Ovary (tissue), 9 donors: ENCODE measurements around the gene LYPD3. TPM values are rescaled to one million over a fixed set of nuclear protein-coding genes. Genes with fewer than 3 reads are reported as not detected.

Source experiments
- DNase-seq, 5 donors: peaks; one replicate each; pipeline ENCODE4 v3.0.0-alpha.2; 2019 to 2020
- H3K27ac ChIP-seq, 2 donors: fragments of 200-600 bp; one replicate each; pipeline versions ENCODE4 v1.5.1 to v1.8.0; 2019 to 2022
- H3K27me3 ChIP-seq: fragments of 200-600 bp; one replicate; pipeline ENCODE4 v1.8.0; 2022
- H3K36me3 ChIP-seq: fragments of 200-600 bp; sonication (generic); one replicate; pipeline ENCODE4 v1.5.1; 2019
- H3K4me1 ChIP-seq: one replicate; pipeline ENCODE4 v1.8.1; 2013; ENCODE audit warnings: mild to moderate bottlenecking, moderate library complexity; ENCODE audit not compliant: insufficient read depth
- H3K4me3 ChIP-seq: fragments of 200-600 bp; sonication (generic); one replicate; pipeline ENCODE4 v1.5.1; 2017
- H3K9me3 ChIP-seq, 2 donors: fragments of 200-600 bp in 1 of 2; sonication (generic) in 1 of 2; one replicate each; pipeline versions ENCODE4 v1.5.1 to v1.8.1; 2013 to 2019; ENCODE audit warnings: mild to moderate bottlenecking in 1 of 2, moderate library complexity in 1 of 2
- EP300 ChIP-seq: sonication (generic); formaldehyde crosslinking; IDR thresholded peaks from one replicate; pipeline ENCODE4 v1.6.1; 2017; ENCODE audit warnings: antibody characterized with exemption
- POLR2A ChIP-seq: fragments of 450-650 bp; IDR thresholded peaks from one replicate; pipeline ENCODE4 v1.6.1; 2017; ENCODE audit warnings: antibody characterized with exemption, mild to moderate bottlenecking, moderate library complexity
- WGBS, 3 donors: extraction: QIAGEN DNeasy Blood & Tissue Kit in 1 of 3; methylation state at CpG; one replicate each; pipeline versions ENCODE4 v1.1.5 to v1.1.7; 2013 to 2017; 5-methylcytosine and 5-hydroxymethylcytosine counted together
- intact Hi-C, 4 donors: fragments of 100-400 bp; cut with DNase I; formaldehyde crosslinking; loops; one replicate each; pipeline versions ENCODE4 v1.11.0 to v1.15.1; 2022 to 2023
- polyA plus RNA-seq, 2 donors: library from polyadenylated mRNA; stranded (reverse); fragments of 200-250 nt in 1 of 2; fragments of 350-450 nt in 1 of 2; fragmentation: Illumina TruSeq in 1 of 2; extraction: RNeasy Lipid Tissue Mini Kit (QIAGEN cat#74804) in 1 of 2; gene quantifications; one replicate each; pipeline ENCODE4 v1.2.3, GENCODE V29; 2013 to 2014
- total RNA-seq, 7 donors: library from RNA; depleted of rRNA in 2 of 7; stranded (reverse); fragments of >200 nt in 2 of 7; fragmentation: NEBNext Ultra II Directional in 3 of 7; extraction: Animal tissue kit (Norgen Biotek cat#: 25700) in 3 of 7; gene quantifications; one replicate each; pipeline versions ENCODE4 v1.1.0 to v1.2.4, GENCODE V29; 2016 to 2023
- TF ChIP-seq, protein P1 (sequence below), 3 donors: fragments of 450-650 bp in 2 of 3; fragments of 200-600 bp in 1 of 3; IDR thresholded peaks; one replicate each; pipeline versions ENCODE4 v1.5.1 to v1.8.0; 2016 to 2022; ENCODE audit warnings: antibody characterized with exemption in 3 of 3, mild to moderate bottlenecking in 1 of 3
- donor health status: DM: no; HTN: no; CAD: no; lungs with moderate emphysema.
- donor health status: DM: no; HTN: no; CAD: no.
- donor health status: Bipolar disorder and iron deficiency.
- donor health status: DM: yes; HTN: yes; CAD: no.
- donor health status: DM: no; HTN: no; CAD: no.
- donor health status: DM: yes; HTN: yes; CAD: no.

LYPD3 gene
- total and polyA plus RNA-seq, 9 donors = 1.8 to 15.1 (median 4.0) TPM

DNA sequence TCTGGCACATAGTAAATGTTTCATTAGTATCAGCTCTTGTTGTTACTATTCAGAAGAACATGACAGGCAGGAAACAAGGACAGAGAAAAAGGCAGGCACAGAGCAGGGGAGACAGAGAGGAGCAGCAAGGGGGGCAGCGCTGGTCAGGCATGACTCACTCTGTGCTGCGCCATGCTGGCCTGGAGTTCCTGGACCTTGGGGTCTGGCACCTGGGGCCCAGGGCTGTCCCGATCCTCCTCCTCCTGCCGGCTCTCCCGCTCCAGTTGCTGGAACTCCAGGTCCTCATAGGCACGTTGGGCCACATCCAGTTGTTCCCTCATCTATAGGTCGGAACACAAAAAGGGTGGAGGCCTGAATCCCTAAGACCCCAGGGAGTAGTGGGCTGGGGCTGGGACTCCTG, 31.6 kb upstream of the LYPD3 start:
- H3K27me3 ChIP-seq = no peaks in the 10 kb centered on the region
- H3K27ac ChIP-seq = no peak overlapping the region
- no peak for DNase-seq
- H3K4me1 ChIP-seq = no peaks in the 10 kb centered on the region
- WGBS, 3 donors = 92 to 94% (median 92%) methylated on average over 7 of the region's 7 CpGs
- no peak overlapping the region for H3K4me3 ChIP-seq
- no peaks in the 10 kb centered on the region for H3K9me3 ChIP-seq
- TF ChIP-seq EP300 (no peak), POLR2A (no peak)
- TF ChIP-seq, protein P1, sequence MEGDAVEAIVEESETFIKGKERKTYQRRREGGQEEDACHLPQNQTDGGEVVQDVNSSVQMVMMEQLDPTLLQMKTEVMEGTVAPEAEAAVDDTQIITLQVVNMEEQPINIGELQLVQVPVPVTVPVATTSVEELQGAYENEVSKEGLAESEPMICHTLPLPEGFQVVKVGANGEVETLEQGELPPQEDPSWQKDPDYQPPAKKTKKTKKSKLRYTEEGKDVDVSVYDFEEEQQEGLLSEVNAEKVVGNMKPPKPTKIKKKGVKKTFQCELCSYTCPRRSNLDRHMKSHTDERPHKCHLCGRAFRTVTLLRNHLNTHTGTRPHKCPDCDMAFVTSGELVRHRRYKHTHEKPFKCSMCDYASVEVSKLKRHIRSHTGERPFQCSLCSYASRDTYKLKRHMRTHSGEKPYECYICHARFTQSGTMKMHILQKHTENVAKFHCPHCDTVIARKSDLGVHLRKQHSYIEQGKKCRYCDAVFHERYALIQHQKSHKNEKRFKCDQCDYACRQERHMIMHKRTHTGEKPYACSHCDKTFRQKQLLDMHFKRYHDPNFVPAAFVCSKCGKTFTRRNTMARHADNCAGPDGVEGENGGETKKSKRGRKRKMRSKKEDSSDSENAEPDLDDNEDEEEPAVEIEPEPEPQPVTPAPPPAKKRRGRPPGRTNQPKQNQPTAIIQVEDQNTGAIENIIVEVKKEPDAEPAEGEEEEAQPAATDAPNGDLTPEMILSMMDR (IDR thresholded peaks at IDR 0.05) = no peak
- intact Hi-C loops = no loop called here
- H3K36me3 ChIP-seq = no peaks in the 10 kb centered on the region

DNA sequence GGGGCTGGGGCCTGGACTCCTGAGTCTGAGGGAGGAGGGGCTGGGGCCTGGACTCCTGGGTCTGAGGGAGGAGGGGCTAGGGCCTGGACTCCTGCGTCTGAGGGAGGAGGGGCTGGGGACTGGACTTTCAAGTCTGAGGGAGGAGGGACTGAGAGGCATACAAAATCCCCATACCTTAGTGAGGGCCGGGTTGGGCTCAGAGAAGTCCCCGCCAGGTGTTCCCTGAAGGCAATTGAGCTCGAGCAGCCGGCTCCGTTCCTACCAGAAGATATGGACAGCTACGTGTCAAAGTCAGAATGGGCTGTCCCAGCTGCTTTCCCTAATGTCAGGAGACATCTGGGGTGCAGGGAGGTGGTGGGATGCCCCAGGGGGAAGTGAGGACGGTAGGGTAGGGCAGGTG, 29.7 kb upstream of the LYPD3 start:
- 79 to 82% (median 81%) methylated on average over 8 of the region's 8 CpGs for whole genome bisulfite sequencing, 3 donors
- H3K27ac ChIP-seq = no peak overlapping the region
- no peak for DNase-seq
- intact Hi-C loops = no loop called here
- no peak for TF ChIP-seq POLR2A
- TF ChIP-seq, protein P1 (IDR thresholded peaks at IDR 0.05) = no peak
- TF ChIP-seq EP300 = no peak
- no peaks in the 10 kb centered on the region for H3K9me3 ChIP-seq
- no peaks in the 10 kb centered on the region for H3K27me3 ChIP-seq
- H3K4me3 ChIP-seq = no peak overlapping the region
- H3K4me1 ChIP-seq = no peaks in the 10 kb centered on the region
- no peaks in the 10 kb centered on the region for H3K36me3 ChIP-seq

DNA sequence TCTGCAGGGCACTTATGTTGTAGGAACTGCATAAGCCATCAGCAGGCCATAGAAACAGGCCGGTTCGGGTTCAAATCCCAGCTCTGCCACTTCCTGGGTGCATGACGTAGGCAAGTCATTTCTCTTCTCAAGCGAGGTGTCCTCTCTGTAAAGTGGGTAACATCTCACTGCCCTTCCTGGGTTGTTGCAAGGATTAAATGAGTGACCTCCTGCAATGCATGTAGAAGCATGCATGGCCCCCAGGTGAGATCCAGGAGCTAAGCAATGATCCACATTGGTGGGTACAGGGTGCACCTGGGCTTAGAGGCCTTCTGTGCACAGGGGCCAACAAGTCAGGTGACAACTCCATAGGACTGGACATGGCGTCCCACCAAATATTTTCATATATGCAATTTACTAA, 25.4 kb upstream of the LYPD3 start:
- H3K4me1 ChIP-seq = no peaks in the 10 kb centered on the region
- no peaks in the 10 kb centered on the region for H3K9me3 ChIP-seq
- DNase-seq = no peak
- no peak overlapping the region for H3K27ac ChIP-seq
- H3K36me3 ChIP-seq = no peaks in the 10 kb centered on the region
- no peaks in the 10 kb centered on the region for H3K27me3 ChIP-seq
- intact Hi-C loops = no loop called here
- WGBS, 3 donors = 94 to 97% (median 94%) methylated on average over 5 of the region's 5 CpGs
- H3K4me3 ChIP-seq = no peak overlapping the region
- TF ChIP-seq, protein P1 (IDR thresholded peaks at IDR 0.05) = no peak
- TF ChIP-seq EP300 (no peak), POLR2A (no peak)

DNA sequence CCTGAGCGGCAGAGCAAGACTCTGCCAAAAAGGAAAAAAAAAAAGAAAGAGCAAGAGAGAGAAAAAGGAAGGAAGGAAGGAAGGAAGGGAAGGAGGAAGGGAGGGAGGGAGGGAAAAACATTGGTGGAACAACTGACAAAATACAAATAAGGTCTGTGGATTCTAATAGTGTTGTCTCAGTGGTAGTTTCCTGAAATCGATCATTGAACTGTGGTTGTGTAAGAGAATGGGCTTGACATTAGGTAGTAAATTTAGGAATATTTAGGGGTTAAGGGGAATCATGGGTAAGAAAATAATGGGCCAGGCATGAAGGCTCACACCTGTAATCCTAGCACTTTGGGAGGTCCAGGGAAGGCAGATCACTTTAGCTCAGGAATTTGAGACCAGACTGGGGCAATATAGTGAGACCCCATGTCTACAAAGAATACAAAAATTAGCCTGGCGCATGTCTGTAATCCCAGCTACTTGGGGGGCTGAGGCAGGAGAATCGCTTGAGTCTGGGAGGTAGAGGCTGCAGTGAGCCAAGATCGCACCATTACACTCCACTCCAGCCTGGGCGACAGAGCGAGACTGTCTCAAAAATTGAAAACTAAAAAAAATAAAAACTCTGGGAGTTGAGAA, 24.7 kb upstream of the LYPD3 start:
- Histone ChIP-seq H3K27ac (no peak overlapping the region), H3K9me3 (no peaks in the 10 kb centered on the region), H3K4me3 (no peak overlapping the region), H3K27me3 (no peaks in the 10 kb centered on the region), H3K36me3 (no peaks in the 10 kb centered on the region), H3K4me1 (no peaks in the 10 kb centered on the region)
- WGBS, 3 donors = 89 to 91% (median 91%) methylated on average over 7 of the region's 7 CpGs
- intact Hi-C loops = no loop called here
- TF ChIP-seq POLR2A (no peak), EP300 (no peak)
- TF ChIP-seq, protein P1 (IDR thresholded peaks at IDR 0.05) = no peak
- no peak for DNase-seq
